GM18499 (cell line): ENCODE measurements around the gene C1S.
"Not testable (repeated sequence)": the region's sequence is repeated elsewhere in the genome, so short reads cannot be mapped to it uniquely, and the experiment has no call there.

Experiments
- ATAC-seq: cut with Tn5 transposase; IDR thresholded peaks from one replicate; pipeline ENCODE4 v1.9.1; 2021; ENCODE audit warnings: moderate number of reproducible peaks; ENCODE audit not compliant: insufficient read depth, unreplicated experiment

Gene C1S

DNA sequence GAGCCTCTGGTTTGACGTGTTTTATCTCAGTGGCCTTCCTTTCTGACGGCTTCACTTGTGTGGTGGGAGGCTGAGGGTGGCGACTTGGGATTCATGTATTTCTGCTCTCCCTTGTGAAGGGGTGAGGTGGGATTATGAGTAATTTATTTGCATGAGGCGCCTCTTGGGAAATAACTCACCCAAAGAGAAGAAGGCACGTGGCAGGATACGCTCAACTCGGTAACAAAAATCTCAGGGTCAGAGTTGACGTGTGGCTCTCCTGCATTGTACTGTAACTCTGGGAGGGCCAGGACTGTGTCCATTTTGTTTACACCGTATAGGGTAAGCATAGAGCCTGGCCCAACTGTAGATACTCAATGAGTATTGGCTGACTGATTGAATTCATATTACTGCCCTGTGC lies 14.6 kb upstream of the C1S start:
- ATAC-seq, result no peak

DNA sequence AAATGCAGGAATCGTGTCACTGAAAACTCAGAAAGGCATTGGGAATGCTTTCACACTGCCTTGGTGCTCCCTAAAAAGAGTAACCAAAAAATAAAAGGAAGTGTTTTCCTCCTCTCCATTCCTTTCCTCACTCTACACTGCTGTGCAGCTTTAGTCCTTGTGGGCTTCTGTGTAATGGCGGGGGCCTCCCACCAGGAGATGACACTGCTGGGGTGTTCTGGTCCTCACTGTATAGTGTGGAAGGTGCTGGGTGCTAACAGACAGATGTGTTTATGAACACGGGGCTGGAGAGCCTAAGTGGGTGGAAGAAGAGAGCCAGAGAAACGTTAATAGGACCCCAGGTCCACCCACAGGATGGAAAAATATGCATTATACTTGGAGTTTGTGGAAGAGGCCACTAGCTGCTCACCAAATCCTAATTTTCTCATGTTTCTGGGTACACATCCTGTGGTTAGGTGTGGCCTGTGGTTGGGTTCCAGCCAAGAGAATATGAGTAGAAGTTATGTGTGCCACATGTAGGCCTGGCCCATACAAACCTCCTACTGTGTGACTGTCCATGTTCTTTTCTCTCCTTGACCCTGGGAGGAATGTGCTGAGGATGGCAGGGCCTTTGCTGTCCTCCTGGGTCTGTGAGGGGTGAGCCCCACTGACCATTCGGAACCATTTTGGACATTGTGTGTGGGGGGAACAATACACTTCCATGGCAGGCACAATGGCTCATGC lies 14.0 kb upstream of the C1S start:
- ATAC-seq, result no peak

DNA sequence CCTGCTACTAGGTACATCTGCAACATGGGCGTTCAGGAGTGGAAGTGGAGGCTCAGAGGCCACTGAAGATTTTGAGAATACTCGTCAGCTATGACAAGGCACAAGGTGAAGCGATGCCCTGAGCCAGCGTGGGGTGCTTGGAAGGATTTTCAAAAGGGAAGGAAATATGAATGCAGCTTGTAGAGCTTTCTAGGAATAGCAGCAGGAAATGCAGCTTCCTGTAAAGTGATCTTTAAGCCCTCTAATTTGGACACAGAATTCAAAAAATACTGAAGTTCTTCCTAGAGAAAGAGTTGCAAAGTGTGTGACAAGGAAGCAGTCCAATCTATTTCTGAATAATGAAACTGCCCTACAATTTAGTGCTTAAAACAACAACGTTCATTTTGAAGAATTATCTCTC lies 13.2 kb upstream of the C1S start:
- no peak for ATAC-seq

- ATAC-seq, result not testable (repeated sequence)
These were observed 11.0 kb upstream of the C1S start for GRCh38 chr12:7049445-7049951.

DNA sequence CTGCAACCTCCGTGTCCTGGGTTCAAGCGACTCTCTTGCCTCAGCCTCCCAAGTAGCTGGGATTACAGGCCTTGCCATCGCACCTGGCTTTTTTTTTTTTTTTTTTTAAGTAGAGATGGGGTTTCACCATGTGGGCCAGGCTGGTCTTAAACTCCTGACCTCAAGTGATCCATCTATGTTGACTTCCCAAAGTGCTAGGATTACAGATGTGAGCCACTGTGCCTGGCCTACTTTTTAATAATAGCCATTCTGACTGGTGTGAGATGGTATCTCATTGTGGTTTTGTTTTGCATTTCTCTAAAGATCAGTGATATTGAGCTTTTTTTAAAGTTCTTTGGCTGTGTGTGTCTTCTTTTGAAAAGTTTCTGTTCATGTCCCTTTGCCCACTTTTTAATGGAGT lies 10.5 kb upstream of the C1S start:
- ATAC-seq, result not testable (repeated sequence)

- ATAC-seq, result no peak
These were observed 5.6 kb upstream of the C1S start for GRCh38 chr12:7054925-7055324.

GRCh38 chr12:7055736-7056135 lies 4.8 kb upstream of the C1S start:
- not testable (repeated sequence) for ATAC-seq

DNA sequence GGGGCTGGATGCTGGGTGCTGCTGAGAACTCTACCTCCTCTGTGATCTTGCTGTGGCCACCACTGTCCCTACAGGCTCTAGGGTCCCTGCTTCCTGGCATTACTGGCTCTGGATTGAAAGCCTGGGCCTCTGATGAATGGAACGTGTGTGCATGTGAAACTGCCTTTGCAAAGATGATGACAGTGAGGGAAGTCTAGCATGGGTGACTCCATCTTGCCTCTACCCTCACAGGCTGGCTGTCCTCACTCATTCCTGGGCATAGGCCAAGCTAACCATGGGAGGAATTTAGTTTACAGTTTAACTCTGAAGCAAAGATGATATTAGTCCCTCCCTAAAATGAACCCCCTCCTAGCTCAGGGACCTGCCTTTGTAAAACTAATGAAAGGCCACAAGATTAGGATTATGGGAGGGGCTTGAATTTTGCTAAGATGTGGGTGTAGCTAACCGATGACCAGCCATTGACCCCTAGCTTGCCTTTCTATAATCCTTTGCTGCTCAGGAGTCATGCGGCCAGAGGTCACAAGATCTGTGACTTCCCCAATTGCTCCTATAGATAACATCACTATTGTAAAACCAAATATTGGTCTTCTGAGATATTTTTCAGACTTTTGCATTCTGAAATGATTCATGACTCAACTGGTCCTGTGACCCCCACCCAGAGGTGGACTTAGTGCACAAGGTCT lies 2.2 kb upstream of the C1S start:
- no peak for ATAC-seq

DNA sequence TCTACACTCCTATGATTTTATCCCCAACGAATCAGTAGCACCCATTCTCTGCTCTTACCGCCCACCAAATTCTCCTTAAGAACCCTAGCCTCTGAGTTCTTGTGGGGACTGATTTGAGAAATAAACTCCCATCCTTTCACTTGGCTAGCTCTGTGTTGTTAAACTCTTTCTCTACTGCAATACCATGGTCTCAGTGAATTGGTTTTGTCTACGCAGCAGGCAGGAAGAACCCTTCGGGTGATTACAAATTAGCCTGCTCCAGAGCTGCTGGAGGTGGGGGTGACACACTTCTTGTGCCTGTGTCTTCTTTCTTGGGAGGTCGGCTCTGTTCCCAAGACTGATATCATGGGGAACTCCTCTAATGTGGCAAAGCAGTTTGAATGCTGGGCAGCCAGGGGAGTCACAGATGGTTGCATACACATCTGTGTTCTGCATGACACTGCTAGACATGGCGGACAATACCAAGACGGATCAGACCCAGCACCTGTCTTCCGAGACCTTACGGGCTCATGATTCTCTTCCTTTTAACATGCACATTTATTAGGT lies 1.6 kb upstream of the C1S start:
- no peak for ATAC-seq

GRCh38 chr12:7059780-7060179 lies 738 bp upstream of the C1S start:
- no peak for ATAC-seq

GRCh38 chr12:7061138-7061537 lies 620 bp downstream of the C1S start:
- no peak for ATAC-seq

- ATAC-seq, result no peak
These were observed 1.1 kb downstream of the C1S start for GRCh38 chr12:7061596-7061995.

DNA sequence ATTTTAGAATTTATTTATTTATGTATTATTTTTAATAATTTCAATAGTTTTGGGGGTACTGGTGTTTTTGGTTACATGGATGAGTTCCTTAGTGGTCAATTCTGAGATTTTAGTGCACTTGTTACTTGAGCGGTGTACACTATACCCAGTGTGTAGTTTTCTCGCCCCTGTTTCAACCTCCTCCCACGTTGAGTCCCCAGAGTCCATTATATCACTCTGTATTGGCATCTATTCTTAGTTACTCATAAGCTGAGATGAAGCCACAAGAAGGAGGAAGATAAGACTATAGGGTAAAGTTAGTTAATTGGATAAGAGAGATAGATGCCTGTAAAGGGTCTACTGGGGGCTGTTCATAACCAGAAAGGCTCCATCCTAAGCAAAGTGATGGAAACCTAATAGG lies 4.0 kb downstream of the C1S start:
- no peak for ATAC-seq

- ATAC-seq, result no peak
These were observed 4.6 kb downstream of the C1S start for GRCh38 chr12:7065073-7065623.

DNA sequence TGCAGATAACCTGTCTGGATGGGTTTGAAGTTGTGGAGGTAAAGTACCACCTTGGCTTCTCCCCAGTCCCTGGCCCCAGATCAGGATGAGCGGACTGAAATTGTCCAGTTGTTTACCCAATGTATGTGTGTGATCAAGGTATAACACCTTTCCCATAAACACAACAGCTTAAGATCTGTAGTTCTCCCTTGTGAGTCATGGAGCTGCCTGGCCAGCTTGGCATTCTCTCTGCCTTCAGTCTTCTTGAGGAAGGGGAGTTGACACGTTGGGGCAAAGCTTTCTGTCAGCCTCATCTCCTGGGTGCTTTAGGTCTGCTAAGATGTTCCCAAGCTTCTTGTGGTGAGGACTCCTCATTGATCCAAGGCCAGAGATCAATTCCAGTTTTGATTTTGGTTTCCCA lies 6.1 kb downstream of the C1S start:
- ATAC-seq, result no peak

- no peak for ATAC-seq
These were observed 6.6 kb downstream of the C1S start for GRCh38 chr12:7067096-7067495.

DNA sequence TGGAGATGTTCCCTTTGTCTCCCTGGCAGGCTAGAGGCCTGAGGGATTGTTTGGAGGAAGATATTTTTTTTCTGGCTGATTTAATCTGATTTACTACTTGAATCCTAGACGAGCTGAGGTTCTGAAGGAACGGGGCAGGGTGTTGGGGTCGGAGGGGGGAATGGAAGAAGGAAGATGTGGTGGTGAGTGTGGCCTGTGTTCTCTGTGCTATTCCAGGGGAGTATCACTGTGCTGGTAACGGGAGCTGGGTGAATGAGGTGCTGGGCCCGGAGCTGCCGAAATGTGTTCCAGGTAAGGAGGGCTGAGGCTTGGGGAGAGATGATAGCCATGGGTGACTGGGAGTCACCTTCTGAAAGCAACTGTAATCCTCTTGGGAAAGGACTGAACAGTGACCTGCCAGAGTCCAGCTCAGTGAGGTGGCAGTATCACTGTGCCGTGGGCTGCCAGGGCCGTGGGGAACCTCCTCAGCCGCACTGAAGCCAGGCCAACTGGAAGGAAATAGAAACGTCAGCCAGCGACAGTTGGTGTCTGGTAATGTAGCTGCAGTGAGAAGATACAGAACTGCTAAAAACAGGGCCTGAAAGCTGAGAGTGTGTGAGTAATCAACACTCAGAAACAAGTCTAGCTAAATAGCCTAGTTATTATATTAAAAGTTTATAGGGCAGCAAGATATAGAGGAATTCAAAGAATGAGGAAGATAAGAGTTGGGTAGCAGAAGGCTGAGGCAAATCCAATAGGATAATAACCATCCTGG lies 7.9 kb downstream of the C1S start:
- no peak for ATAC-seq

DNA sequence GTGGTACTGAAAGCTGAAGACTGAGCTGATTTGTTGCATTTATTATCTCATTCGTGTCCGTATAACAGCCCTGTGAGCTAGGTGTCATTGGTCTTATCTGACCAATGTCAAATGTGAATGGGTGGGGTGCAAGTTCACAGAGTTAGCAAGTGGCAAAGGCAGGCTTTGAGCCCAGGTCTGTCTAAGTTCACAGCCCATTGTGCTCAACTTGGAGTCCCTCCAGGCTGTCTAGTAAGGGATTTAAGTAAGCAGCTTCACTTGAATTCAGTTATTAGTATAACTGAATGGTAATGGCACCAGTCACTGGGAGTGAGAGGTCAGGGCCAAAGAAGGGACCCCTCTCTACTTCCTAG lies 8.5 kb downstream of the C1S start:
- no peak for ATAC-seq

DNA sequence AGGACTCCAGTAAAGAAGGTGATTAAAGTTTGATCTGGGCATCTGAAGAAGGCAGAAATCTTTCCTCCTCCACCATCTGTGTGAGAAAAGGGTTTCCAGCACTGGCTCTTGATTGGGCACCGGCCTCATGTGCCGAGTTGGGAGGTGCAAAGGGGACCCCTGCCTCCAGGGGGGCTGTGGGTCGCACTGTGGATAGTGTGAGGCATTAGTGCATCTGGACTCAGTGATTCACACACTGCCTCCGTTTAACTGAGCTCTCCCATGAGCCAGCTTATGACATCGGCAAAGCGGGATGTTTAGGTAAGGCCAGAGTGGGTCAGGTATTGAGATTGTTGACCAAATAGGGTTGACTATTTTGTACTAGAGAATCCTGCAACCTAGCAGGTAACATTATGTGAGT lies 8.9 kb downstream of the C1S start:
- ATAC-seq, result no peak

DNA sequence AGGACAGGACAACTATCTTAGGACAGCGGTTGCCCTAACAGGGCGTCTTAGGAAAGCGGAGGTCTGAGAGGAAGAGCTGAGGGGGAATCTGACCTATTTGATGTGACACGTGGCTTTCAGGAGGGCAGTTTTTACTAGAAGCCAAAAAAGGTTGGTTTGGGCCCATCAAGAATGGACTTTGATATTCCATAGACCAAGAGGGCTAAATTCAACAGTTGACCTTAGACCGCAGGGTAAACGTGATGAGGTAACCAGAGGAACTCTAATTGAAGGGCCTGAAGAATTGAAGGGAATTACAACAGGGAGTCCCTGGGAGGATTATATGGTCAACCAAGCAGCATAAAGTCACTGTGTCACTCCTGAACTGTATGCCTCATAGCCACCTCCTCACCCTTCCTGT lies 11.5 kb downstream of the C1S start:
- no peak for ATAC-seq

GRCh38 chr12:7072554-7072953 lies 12.0 kb downstream of the C1S start:
- no peak for ATAC-seq
